Peyer's patch (tissue), 4 donors: ENCODE data around the gene ZNF184.

ENCODE experiments used
- CTCF ChIP-seq, 6 experiments: fragments of 450-650 bp in 4 of 6; fragments of 200-600 bp in 2 of 6; sonication (generic) in 1 of 6; IDR thresholded peaks; one replicate each; pipeline ENCODE4 v1.5.1; 2017 to 2019; ENCODE audit warnings: antibody characterized with exemption in 6 of 6, mild to moderate bottlenecking in 3 of 6, moderate library complexity in 1 of 6
- POLR2A ChIP-seq, 2 donors: fragments of 450-650 bp; IDR thresholded peaks; one replicate each; pipeline ENCODE4 v1.5.1; 2017; ENCODE audit warnings: antibody characterized with exemption in 2 of 2, mild to moderate bottlenecking in 2 of 2, moderate library complexity in 2 of 2

DNA sequence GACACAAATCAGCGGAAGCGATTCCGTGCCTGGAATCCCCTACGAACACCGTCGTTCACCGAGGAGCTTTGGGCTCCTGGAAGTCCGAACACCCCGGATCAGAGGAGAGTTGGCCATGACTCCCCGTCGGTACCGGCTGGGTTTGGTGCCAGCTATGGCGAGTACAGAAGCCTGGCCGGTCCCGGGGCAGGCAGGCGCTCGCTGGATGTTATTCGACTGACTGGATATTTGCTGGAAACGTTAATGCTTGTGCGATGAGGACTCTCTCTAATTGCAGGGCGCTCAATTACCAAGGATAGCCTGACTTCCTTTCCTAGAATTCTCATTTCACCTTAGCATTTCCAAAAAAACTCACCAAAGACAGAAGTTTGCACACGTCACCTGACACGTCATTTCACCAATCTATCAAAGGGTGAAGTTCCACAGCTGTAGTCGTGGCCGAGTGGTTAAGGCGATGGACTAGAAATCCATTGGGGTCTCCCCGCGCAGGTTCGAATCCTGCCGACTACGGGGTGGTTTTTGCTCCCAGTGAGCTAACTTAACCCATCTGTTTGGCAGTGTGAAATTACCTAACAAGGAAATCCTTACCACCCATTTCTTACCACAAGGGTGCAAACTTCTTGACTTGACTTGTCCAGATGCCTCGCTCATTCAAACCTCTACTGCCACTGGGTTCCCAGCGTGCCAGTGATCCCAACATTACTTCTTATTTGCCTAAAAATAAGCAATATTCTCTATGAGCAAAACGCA, 22.7 kb upstream of the ZNF184 start:
- TF ChIP-seq POLR2A (IDR thresholded peaks at IDR 0.05) (no peak), CTCF (IDR thresholded peaks at IDR 0.05) (no peak)
